Psoas muscle (tissue), 8 donors: Measurements from ENCODE around the gene UBE2S. TPM values are rescaled to one million over a fixed set of nuclear protein-coding genes. Genes with fewer than 3 reads are reported as not detected.
A peak's percentile ranks its signal among the peaks of the same experiment; 100 is the strongest.

ENCODE experiments used
- ATAC-seq, 4 donors: fragments of 200-7000 bp; cut with Tn5 transposase; one replicate each; pipeline ENCODE4 v1.9.1; 2020; ENCODE audit warnings: moderate library complexity in 3 of 4, mild to moderate bottlenecking in 2 of 4
- DNase-seq, 2 donors: peaks; one replicate each; pipeline ENCODE4 v3.0.0-alpha.2; 2020
- H3K27ac ChIP-seq: fragments of 200-600 bp; one replicate; pipeline ENCODE4 v1.8.0; 2022
- H3K27me3 ChIP-seq, 3 donors: fragments of 200-600 bp in 1 of 3; one replicate each; pipeline versions ENCODE4 v1.6.1 to v1.8.0; 2013 to 2022; ENCODE audit warnings: low read length in 2 of 3, mild to moderate bottlenecking in 2 of 3, moderate library complexity in 1 of 3; ENCODE audit not compliant: insufficient read depth in 3 of 3
- H3K36me3 ChIP-seq, 2 donors: fragments of 200-600 bp in 1 of 2; one replicate each; pipeline versions ENCODE4 v1.6.1 to v1.8.0; 2013 to 2022; ENCODE audit warnings: low read depth in 1 of 2, mild to moderate bottlenecking in 1 of 2, moderate library complexity in 1 of 2; ENCODE audit not compliant: insufficient read depth in 1 of 2
- H3K4me1 ChIP-seq: fragments of 200-600 bp; one replicate; pipeline ENCODE4 v1.8.0; 2022
- H3K4me3 ChIP-seq: fragments of 200-600 bp; one replicate; pipeline ENCODE4 v1.8.0; 2022; ENCODE audit warnings: mild to moderate bottlenecking
- H3K9me3 ChIP-seq: fragments of 200-600 bp; one replicate; pipeline ENCODE4 v1.8.0; 2022
- WGBS, 3 donors: extraction: QIAGEN DNeasy Blood & Tissue Kit; methylation state at CpG; one replicate each; pipeline versions ENCODE4 v1.1.6 to v1.1.7; 2013; 5-methylcytosine and 5-hydroxymethylcytosine counted together
- intact Hi-C, 2 donors: fragments of 100-400 bp; cut with DNase I; formaldehyde crosslinking; loops; one replicate each; pipeline versions ENCODE4 v1.11.0 to v1.14.2; 2022
- polyA plus RNA-seq, 3 donors: library from polyadenylated mRNA; stranded (reverse); fragments of 200-250 nt; gene quantifications; one replicate each; pipeline ENCODE4 v1.2.3, GENCODE V29; 2013
- total RNA-seq, 4 donors: library from RNA; stranded (reverse); fragmentation: NEBNext Ultra II Directional in 2 of 4; extraction: Animal tissue kit (Norgen Biotek cat#: 25700) in 2 of 4; gene quantifications; one replicate each; pipeline versions ENCODE4 v1.2.1 to v1.2.4, GENCODE V29; 2021 to 2023
- TF ChIP-seq, protein P1 (sequence below): fragments of 200-600 bp; IDR thresholded peaks from one replicate; pipeline ENCODE4 v1.8.0; 2022; ENCODE audit warnings: antibody characterized with exemption
- donor health status: healthy with polysubstance abuse.
- donor health status: DM: no; HTN: no; CAD: no; lungs with moderate emphysema.
- donor health status: Bipolar disorder and iron deficiency.
- donor health status: healthy.
- donor health status: DM: yes; HTN: yes; CAD: no.
- donor health status: DM: no; HTN: no; CAD: no.
- donor health status: DM: no; HTN: no; CAD: no.
- donor health status: DM: yes; HTN: yes; CAD: no.

Gene UBE2S
- total and polyA plus RNA-seq, 7 donors: 5.6 to 26.7 (median 17.9) TPM

DNA sequence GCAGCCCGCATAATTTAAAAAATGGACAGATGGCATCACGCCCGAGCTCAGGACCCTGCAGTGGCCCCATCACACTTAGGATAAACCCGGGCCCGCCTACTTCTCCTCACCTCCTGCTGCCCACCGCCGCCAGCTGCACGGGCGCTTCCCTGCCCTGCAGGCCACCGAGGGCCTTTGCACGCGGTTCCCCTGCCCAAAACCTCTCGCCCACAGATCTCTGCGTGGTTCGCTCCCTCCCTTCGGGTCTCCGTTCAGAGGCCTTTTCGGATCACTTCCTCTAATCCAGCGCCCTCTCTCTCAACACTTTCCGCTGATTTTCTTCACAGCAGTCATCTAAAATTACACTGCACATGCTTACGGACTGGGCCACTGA lies 33.7 kb upstream of the UBE2S start:
- no peak for ATAC-seq
- intact Hi-C loops: no loop called here
- no peak for DNase-seq
- 2 to 5% (median 4%) methylated on average over 21 of the region's 21 CpGs for WGBS, 3 donors
- no peak overlapping the region for H3K27ac ChIP-seq
- H3K4me3 ChIP-seq: no peak overlapping the region
- H3K36me3 ChIP-seq: no peaks in the 10 kb centered on the region
- TF ChIP-seq, protein P1, sequence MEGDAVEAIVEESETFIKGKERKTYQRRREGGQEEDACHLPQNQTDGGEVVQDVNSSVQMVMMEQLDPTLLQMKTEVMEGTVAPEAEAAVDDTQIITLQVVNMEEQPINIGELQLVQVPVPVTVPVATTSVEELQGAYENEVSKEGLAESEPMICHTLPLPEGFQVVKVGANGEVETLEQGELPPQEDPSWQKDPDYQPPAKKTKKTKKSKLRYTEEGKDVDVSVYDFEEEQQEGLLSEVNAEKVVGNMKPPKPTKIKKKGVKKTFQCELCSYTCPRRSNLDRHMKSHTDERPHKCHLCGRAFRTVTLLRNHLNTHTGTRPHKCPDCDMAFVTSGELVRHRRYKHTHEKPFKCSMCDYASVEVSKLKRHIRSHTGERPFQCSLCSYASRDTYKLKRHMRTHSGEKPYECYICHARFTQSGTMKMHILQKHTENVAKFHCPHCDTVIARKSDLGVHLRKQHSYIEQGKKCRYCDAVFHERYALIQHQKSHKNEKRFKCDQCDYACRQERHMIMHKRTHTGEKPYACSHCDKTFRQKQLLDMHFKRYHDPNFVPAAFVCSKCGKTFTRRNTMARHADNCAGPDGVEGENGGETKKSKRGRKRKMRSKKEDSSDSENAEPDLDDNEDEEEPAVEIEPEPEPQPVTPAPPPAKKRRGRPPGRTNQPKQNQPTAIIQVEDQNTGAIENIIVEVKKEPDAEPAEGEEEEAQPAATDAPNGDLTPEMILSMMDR: no peak
- H3K27me3 ChIP-seq: peaks cover 3 to 89% (median 47%) of the 10 kb centered on the region in 3 donors
- no peaks in the 10 kb centered on the region for H3K4me1 ChIP-seq
- H3K9me3 ChIP-seq: no peaks in the 10 kb centered on the region

DNA sequence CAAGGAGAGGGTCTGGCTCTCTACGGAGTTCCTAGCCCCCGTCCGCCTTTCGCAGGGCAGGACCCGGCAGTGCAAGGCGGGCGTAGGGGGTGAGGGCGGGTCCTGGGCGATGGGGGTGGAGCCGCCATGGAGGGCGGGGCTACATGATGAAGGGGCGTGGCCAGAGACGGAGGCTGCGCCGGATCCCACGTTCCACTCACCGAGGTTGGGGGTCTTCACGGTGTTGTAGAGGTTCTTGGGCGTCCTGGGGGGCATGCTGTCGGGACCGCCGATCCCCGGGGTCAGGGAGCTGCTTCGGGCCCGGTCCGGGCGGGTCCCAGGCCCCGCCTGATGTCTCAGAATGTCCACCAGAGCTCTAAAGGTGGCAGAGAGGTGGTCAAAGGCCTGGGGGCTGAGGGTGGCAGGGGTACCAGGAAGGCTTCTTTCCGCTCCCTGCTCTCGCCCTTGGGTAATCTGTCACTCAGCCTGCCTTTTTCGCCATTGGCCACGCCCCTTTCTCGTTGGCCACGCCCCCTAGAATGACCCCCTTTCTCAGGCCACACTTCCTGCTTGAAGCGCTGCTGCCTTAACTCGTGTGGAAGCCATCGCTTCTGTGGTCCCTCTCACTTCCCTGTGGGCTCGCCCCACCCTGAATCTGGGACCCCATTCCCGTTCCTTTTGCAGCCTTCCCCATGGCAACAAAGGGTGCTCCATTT lies 33.0 kb upstream of the UBE2S start:
- TF ChIP-seq, protein P1: no peak
- no peaks in the 10 kb centered on the region for H3K9me3 ChIP-seq
- 4 to 10% (median 7%) methylated on average over 39 of the region's 39 CpGs for WGBS, 3 donors
- no peaks in the 10 kb centered on the region for H3K4me1 ChIP-seq
- no peak overlapping the region for H3K4me3 ChIP-seq
- ATAC-seq: peak in 1 of 4 donors; percentile 45
- DNase-seq: no peak
- H3K27me3 ChIP-seq: peaks cover 3 to 85% (median 47%) of the 10 kb centered on the region in 3 donors
- H3K36me3 ChIP-seq: no peaks in the 10 kb centered on the region
- intact Hi-C loops: no loop called here
- H3K27ac ChIP-seq: no peak overlapping the region

DNA sequence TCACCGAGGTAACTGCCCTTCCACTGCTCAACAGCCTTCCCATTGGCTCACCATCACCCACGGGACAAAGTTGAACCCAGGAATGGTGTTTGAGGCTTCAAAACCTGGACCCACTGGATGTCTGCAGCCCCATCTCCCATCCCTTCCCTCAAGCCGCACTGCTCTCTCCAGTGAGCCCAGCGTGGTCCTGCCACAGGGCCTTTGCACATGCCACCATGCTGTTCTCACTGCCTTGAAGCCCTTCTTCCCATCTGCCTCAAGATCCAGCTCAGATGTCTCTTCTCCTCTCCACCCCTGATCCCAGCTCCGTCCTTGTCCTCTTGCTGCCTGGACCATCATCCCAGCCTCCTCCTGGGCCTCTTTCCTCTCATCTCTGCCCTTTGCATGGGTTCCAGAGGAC lies 31.5 kb upstream of the UBE2S start:
- DNase-seq: no peak

DNA sequence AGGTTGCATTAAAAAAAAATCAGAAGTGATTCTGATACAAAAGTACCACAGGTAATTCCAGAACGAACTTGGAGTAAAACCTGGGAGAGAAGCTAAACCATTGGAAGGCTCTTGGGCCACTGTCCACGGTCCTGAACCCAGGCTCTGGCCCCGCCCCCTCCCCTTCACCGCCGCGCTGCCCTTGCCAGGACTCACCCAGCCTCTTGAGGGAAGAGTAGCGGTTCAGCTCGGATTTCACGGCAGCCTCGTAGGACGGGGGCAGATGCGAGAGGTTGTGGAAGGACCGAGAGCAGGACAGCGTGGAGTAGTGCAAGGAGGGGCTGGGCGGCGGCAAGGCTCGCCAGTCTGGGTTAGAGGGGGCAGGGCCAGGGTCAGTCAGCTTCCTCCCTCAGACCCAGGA lies 29.8 kb upstream of the UBE2S start:
- WGBS, 3 donors: 2 to 3% (median 2%) methylated on average over 16 to 17 of the region's 17 CpGs
- H3K4me3 ChIP-seq: no peak overlapping the region
- peak; percentile 44 to 60 for DNase-seq
- intact Hi-C loops: no loop called here
- peak in 3 of 4 donors; percentile 50 to 71 (median 58) for ATAC-seq
- H3K4me1 ChIP-seq: no peaks in the 10 kb centered on the region
- H3K27ac ChIP-seq: no peak overlapping the region
- H3K36me3 ChIP-seq: no peaks in the 10 kb centered on the region
- H3K27me3 ChIP-seq: peaks cover 3 to 74% (median 38%) of the 10 kb centered on the region in 3 donors
- TF ChIP-seq, protein P1: no peak
- no peaks in the 10 kb centered on the region for H3K9me3 ChIP-seq

More for the DNA sequence above, 31.5 kb upstream of the UBE2S start:
- intact Hi-C loops: no loop called here
- H3K4me1 ChIP-seq: no peaks in the 10 kb centered on the region
- no peaks in the 10 kb centered on the region for H3K36me3 ChIP-seq
- ATAC-seq: no peak
- H3K9me3 ChIP-seq: no peaks in the 10 kb centered on the region
- H3K4me3 ChIP-seq: no peak overlapping the region
- H3K27me3 ChIP-seq: peaks cover 3 to 70% (median 42%) of the 10 kb centered on the region in 3 donors
- TF ChIP-seq, protein P1: no peak
- no peak overlapping the region for H3K27ac ChIP-seq
- WGBS, 3 donors: 72 to 77% (median 73%) methylated on average over 5 of the region's 5 CpGs

DNA sequence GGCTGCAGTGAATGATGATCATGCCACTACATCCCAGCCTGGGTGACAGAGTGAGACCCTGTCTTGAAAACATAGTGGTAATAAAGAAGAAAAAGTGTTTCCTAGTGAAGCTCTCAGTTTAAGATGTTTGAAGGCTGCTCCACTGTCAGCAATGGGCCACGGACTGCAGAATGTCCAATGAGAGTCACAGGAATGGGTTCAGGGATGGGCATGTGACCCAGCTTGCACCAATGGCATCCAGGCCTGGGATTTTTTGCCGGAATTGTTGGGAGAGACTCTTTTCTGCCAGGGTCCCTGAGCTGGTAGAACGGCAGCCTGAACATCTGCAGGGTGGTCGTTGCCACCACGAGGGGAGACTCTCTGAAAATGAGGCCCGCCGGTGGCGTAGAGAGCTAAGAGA lies 29.3 kb upstream of the UBE2S start:
- TF ChIP-seq, protein P1: no peak
- no peak overlapping the region for H3K27ac ChIP-seq
- H3K9me3 ChIP-seq: no peaks in the 10 kb centered on the region
- WGBS, 3 donors: 36 to 43% (median 41%) methylated on average over 8 of the region's 8 CpGs
- H3K27me3 ChIP-seq: peaks cover 0 to 74% (median 41%) of the 10 kb centered on the region in 3 donors
- no peaks in the 10 kb centered on the region for H3K36me3 ChIP-seq
- H3K4me1 ChIP-seq: no peaks in the 10 kb centered on the region
- H3K4me3 ChIP-seq: no peak overlapping the region
- ATAC-seq: no peak
- peak in 1 of 2 donors; percentile 31 for DNase-seq
- intact Hi-C loops: no loop called here
